Frontal cortex (tissue), 4 donors: Measurements from ENCODE around the gene ZSWIM4. TPM values are rescaled to one million over a fixed set of nuclear protein-coding genes. Genes with fewer than 3 reads are reported as not detected.
A peak's percentile ranks its signal among the peaks of the same experiment; 100 is the strongest.
"Not testable (repeated sequence)": the region's sequence is repeated elsewhere in the genome, so short reads cannot be mapped to it uniquely, and the experiment has no call there.

Source experiments
- DNase-seq, 2 donors: peaks; one replicate each; pipeline ENCODE4 v3.0.0; 2012; ENCODE audit warnings: low spot score in 2 of 2
- FAIRE-seq: peaks from 2 replicates; lab custom pipeline; 2012; peaks lifted over from hg19 to GRCh38; lab: Jason Lieb, UNC
- total RNA-seq: library from RNA; depleted of rRNA; stranded (reverse); fragments of >200 nt; gene quantifications from one replicate; pipeline ENCODE4 v1.2.3, GENCODE V29; 2014
- donor health status: control.
- donor health status: control.
- donor health status: control.

Gene ZSWIM4
- 6.9 TPM for total RNA-seq

DNA sequence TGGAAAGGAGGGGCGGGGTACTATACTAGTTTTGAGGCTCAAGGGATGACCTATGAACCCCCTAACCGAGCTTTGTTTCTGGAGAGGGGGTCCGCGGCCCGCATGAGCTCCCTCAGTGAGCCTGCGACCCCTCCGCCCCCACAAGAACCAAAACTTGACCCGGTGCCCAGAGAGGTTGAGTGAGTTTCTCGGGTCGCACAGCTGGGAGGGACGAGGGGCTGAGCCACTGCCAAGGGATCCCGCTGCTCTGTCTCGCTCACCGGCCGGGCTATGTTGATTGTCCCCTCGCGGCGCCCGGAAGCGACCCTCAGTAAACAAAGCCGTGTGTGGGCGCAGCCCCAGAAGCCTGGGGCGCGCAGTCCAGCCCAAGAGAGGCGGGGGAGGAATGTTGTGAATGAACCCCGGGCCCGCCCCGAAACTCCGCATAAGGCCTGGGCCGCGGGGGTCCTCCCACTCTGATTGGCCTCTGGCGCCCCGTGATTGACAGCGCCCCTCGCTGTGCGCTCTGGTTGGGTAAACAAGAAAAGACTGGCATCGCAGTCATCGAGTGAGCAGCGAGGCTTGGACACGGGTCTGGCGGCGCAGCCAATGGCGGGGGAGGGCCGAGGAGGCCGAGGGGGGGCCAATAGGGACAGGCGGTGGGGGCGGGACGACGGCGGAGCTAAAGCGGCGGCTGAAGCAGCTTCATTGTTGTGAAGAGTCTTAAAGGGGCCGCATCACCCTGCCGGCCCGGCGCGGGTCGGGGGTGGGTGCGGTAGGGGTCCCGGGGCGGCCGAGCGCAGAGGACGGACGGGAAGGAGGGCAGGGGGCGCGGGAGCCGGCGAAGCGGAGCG is at the start of gene ZSWIM4:
TSS of gene ZSWIM4 (plus strand) at position 687 of the 833 bp plus-strand sequence. CDS start 206 bp downstream, outside the sequence.
- FAIRE-seq (no peak), DNase-seq (peak; percentile 96 to 97)

DNA sequence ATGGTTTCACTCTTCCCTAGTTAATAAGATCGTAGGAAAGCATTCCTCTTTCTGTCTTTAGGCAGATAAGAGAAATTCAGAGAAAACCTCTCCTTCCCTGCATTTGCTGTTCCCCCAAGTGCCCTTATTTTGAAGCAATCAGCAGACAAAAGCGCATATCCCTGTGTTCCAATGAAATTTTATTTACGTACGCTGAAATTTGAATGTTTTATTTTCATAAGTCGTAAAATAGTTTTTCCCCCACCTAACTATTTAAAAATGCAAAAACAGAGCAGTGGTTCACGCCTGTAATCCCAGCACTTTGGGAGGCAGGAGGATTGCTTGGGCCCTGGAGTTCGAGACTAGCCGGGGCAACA is 48.2 kb upstream of the ZSWIM4 start:
- no peak for DNase-seq

DNA sequence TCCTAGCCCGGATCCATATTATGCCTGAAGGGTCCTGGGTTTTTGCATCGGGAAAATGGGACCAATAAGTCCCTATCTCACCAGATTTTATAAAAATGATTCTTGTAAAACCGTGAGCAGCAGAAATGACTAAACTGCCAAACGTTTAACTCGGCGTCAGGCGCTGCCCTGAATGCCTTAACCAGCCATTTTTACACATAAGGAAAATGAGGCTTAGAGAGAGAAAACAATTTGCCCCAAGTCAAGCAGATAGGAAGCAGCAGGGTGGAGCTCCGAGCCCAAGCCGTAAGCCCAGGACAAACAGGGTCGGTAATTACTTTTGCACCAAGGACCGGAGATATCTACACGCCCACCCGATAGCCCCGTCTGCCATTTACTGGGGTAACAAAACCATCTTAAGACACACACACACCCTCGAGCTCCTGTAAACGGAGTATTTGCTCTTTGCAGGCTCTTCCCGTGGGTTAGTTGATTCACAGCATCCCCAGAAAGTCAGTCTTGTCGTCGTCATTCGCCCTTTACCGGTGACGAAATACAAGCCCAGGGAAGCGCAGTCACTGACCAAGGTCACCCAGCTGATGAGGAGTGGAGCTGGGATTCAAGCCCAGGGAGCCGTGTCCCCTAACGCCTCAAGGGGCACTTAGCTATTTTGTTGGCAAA is 46.9 kb upstream of the ZSWIM4 start:
- FAIRE-seq (no peak), DNase-seq (peak in 1 of 2 donors; percentile 52)

More for the DNA sequence above, 48.2 kb upstream of the ZSWIM4 start:
- FAIRE-seq, result no peak

DNA sequence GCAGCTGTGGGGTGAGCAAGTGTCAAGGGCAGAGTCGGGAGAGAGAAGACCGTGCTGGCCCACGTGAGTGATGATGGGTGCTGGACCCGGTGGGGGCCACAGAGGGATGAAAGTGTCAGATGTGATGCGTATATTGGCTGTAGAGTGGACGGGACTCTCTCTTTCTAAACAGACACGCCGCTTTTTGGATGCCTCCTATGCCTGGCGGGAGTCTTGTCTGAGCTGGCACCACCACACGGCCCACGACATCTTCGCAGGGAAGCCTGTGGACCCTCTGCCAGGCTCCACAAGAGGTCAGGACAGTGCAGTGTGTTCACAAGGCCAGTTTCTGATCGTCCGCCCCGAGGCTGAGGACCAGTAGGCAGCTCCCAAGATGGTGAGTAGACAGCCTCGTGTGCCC is 43.8 kb upstream of the ZSWIM4 start:
- no peak for DNase-seq
- no peak for FAIRE-seq

DNA sequence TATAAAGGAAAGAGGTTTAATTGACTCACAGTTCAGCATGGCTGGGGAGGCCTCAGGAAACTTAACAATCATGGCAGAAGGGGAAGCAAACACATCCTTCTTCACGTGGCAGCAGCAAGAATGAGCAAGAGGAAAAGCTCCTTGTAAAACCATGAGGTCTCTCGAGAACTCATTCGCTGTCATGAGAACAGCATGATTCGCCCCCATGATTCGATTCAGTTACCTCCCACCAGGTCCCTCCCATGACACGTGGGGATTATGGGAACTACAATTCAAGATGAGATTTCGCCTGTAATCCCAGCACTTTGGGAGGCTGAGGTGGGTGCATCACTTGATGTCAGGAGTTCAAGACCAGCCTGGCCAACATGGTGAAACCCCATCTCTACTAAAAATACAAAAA is 41.6 kb upstream of the ZSWIM4 start:
- not testable (repeated sequence) for FAIRE-seq

DNA sequence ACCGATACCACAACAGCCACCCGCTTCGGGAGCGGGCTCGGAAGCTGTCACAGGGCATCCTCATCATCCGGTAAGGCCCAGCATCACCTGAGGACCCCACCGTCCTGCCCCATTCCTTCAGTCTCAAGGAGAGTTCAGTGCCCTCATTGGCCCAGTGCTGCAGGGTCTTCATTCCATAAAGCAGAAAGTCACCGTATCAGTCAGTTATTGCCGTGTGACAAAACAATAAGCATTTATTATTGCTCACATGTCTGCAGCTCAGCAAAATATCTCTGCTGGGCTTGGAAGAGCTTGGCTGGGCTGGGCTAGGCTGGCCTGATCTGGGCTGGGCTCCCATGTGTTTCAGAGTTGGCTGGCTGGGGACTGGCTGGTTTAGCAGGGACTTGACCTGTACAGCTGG is 39.0 kb upstream of the ZSWIM4 start:
- FAIRE-seq (no peak), DNase-seq (no peak)

More for the DNA sequence above, 41.6 kb upstream of the ZSWIM4 start:
- DNase-seq, result not testable (repeated sequence)

DNA sequence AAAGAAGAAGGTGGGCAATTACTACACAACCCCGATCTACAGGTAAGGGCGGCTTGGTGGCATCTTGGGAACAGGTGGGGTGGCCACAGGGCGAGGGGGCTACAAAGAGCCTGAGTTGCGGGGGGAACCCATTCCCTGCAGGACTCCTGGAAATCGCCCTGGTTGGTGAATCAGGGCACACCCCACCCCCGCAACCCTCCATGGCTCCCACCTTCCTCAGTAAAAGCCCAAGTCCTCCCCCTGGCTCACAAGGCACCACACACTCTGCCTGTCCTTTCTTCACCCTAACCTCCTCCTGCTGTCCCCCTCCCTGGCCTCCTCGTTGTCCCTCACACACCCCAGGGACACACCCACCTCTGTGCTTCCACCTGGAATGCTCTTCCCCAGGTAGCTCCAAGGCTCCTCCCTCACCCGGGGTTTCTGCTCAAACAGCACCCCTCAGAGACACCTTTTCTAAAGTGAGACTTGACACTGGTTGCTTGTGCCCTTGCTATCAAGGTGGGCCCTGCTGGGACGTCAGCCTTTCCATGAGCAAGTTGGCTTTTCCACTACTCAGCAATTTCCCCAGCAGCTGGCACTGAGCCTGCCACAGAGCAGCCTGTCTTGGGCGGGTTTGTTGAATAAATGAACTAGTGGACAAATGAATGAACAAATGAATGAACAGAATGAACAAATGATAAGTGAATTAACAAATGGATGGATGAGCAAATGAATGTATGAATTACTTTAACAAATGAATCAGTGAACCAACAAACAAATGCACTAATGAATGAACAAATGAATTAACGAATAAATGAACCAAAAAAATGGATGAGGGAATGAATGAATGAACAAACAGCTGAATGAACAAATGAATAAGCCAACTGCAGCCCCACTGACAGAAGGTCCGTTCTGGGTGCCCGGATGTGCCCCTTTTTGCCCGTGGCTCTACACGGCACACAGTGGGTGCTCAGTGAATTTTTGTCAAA is 37.2 kb upstream of the ZSWIM4 start:
- FAIRE-seq (no peak), DNase-seq (no peak)

DNA sequence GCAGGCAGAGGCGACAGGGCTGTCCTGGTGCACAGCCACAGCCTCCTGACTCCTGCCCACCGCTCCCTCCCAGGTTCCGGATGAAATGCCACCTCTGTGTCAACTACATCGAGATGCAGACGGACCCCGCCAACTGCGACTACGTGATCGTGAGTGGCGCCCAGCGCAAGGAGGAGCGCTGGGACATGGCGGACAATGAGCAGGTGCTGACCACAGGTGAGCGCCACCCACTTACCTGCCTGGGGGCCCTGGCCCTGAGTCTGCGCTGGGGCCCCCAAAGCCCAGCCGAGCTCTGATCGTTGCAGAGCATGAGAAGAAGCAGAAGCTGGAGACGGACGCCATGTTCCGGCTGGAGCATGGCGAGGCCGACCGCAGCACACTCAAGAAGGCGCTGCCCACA is 36.4 kb upstream of the ZSWIM4 start:
- DNase-seq, result no peak
- FAIRE-seq, result no peak

DNA sequence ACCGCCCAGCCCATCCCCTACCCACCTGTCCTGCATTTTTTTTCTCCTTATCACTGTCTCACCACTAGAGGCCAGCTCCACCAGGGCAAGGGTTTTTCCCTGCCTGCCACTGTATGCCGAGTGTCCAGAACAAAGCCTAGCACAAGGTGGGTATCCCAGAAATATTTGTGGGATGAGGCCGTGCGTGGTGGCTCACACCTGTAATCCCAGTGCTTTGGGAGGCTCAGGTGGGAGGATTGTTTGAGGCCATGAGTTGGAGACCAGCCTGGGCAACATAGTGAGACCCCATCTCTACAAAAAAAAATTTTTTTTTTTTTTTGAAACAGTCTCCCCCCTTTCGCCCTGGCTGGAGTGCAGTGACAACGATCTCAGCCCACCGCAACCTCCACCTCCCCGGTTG is 33.8 kb upstream of the ZSWIM4 start:
- DNase-seq (no peak), FAIRE-seq (no peak)

DNA sequence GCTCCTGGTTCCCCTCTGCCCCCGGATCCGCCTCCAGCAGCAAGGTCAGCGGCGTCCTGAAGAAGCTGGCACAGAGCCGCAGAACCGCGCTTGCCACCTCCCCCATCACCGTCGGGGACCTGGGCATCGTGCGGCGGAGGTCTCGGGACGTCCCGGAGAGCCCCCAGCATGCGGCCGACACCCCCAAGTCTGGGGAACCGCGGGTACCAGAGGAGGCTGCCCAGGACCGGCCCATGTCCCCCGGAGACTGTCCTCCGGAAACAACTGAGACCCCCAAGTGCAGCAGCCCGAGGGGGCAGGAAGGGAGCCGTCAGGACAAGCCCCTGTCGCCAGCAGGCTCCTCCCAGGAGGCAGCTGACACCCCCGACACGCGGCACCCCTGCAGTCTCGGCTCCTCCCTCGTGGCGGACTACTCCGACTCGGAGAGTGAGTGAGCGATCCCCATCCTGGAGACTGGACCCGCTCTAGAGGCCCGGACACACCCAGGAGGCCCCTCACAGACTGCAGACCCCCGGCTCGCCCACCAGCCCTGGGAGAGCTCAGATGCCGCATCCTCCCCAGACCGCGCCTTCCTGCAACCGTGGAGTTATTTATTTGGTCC is 32.5 kb upstream of the ZSWIM4 start:
- no peak for DNase-seq
- FAIRE-seq, result no peak

DNA sequence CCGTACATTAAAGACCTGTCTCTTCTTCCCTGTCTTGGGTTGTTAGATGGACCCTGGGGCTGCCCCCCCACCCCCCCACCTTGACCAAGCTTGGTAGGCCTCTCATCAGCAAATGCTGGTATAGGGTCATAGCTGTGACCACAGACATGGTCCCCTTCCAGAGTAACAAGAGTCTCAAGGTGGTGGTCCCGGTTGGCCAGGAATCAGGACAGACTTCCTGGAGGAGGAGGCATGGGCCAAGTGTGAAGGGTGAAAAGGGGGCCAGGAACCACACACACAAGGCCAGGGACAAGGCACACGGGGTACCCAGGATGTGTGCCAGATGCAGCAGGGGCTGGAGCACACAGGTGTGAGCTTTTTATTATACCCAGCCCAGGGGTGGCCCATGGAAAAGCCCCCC is 32.0 kb upstream of the ZSWIM4 start:
- DNase-seq (no peak), FAIRE-seq (no peak)

DNA sequence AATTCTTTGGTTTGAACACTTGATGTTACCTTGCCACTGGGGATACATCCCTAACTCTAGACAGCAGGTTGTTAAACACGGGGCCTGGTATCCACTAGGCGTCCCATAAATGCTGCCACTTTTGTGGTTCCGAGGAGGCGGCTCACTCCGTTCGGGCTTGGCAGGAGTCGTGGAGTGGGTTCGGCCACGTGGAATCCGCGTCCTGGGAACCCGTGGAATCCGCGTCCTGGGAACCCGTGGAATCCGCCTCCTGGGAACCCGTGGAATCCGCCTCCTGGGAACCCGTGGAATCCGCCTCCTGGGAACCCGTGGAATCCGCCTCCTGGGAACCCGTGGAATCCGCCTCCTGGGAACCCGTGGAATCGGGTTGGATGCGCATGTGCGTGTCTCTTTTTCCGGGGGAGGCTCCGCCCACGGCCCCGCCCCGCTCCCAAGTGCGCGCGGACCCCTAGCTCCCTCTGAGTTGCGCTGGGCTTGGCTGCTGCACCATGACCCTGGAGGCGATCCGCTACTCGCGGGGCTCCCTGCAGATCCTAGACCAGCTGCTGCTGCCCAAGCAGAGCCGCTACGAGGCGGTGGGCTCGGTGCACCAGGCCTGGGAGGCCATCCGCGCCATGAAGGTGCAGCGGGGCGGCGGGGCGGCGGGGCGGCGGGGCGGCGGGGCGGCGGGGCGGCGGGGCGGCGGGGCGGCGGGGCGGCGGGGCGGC is 31.0 kb upstream of the ZSWIM4 start, which contains the start of gene MRI1:
TSS of gene MRI1 (plus strand) at position 422 of the 707 bp plus-strand sequence. CDS start at position 489, 67 bp downstream.
- peak; percentile 93 to 95 for DNase-seq
- no peak for FAIRE-seq

DNA sequence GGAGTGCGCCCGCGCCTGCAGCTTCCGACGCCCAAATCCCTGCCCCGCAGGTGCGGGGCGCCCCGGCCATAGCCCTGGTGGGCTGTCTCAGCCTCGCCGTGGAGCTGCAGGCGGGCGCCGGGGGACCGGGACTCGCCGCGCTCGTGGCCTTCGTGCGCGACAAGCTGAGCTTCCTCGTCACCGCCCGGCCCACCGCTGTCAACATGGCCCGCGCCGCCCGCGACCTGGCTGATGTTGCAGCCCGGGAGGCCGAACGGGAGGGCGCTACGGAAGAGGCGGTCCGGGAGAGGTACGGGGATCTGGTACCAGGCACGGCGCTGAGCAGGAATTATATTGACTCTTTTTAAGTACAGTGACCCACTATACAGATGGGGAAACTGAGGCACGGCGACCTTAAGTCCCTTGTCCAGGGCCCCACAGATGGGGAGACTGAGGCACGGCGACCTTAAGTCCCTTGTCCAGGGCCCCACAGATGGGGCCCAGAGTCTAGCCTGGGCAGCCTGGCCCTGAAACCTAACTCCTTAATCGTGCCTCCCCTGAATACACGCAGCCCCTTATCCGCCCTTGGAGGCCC is 30.3 kb upstream of the ZSWIM4 start:
- no peak for FAIRE-seq
- DNase-seq, result peak in 1 of 2 donors; percentile 30

DNA sequence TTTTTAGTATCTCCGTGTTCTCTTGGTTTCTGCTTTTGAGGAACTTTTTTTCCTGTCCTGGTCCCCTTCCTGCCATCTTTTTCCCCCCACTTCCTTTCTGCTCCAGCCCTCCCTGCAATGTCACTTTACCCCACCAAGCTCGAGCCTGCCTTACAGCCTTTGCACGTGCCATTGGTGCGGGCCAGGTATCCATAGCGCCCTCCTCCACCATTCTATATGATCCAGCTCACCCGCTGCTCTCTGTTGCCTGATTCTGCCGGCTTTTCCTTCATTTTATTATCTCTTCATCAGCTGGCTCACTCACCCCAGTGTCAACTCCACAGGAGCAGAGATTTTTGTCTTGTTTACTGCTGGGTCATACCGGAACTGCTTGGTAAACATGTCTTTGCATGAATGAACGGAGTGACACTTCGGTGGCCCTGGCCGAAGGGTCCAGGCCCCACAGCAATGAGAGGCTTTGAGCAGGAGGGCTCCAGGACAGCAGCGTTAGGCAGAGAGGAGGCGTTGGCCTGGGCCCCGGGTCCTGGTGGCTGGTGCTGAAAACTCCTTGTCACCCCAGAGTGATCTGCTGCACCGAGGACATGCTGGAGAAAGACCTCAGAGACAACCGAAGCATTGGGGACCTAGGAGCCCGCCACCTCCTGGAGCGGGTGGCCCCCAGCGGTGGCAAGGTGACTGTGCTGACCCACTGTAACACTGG is 29.7 kb upstream of the ZSWIM4 start:
- DNase-seq (no peak), FAIRE-seq (no peak)

DNA sequence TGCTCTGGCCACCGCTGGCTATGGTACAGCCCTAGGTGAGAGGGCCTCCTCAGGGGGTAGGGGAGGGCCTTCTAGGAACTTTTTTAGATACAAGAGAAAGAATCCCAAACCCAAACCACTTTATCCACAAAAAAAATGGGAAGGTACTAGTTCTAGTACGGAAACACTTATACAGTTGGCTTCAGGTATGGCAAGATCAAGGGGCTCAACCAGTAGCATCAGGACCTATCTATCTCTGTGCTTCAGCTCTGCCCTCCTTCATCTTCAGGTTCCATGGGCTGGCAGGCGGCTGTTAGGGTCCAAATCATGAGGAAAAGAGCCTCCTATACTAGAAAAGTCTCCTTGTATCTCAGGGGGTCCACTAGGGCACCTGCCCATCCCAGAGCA is 29.2 kb upstream of the ZSWIM4 start:
- DNase-seq (no peak), FAIRE-seq (no peak)

DNA sequence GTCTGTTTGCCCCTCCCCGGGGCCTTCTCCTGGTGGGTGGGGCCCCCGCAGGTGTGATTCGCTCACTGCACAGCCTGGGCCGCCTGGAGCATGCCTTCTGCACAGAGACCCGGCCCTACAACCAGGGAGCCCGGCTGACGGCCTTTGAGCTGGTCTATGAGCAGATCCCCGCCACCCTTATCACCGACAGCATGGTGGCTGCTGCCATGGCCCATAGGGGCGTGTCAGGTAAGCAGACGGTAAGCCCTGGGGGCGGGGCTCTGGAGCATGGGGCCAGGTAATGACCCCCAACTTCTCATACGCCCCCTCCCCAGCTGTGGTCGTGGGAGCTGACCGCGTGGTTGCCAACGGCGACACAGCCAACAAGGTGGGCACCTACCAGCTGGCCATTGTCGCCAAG is 26.7 kb upstream of the ZSWIM4 start:
- DNase-seq (no peak), FAIRE-seq (no peak)

DNA sequence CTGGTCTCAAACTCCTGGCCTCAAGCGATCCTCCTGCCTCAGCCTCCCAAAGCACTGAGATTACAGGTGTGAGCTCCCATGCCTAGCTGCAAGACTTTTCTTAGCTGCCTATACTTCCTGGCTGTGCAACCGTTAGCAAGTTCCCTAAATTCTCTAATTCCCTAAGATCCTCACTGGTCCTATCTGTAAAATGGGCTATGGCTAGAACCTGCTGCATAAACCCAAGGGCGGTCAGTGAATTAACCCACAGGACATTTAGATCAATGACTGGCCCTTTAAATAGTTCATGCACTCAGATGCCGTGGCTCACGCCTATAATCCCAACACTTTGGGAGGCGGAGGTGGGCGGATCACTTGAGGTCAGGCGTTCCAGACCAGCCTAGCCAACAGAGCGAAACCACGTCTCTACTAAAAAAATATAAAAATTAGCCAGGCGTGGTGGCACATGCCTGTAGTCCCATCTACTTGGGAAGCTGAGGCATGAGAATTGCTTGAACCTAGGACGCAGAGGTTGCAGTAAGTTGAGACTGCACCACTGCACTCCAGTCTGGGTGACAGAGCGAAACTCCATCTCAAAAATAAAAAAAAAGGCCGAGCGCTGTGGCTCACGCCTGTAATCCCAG is 25.1 kb upstream of the ZSWIM4 start:
- no peak for FAIRE-seq
- DNase-seq, result no peak
